IMR-90 (cell line): ENCODE measurements around the gene UBR4. TPM values are rescaled to one million over a fixed set of nuclear protein-coding genes. Genes with fewer than 3 reads are reported as not detected.

ENCODE experiments used
- ATAC-seq: fragments of 200-7000 bp; cut with Tn5 transposase; 2 replicates; pipeline ENCODE4 v1.9.1; 2020; ENCODE audit warnings: low read depth, mild to moderate bottlenecking, moderate library complexity
- BruUV-seq: library from RNA; stranded (reverse); fragments of 400-500 nt; replicated peaks from 2 replicates; lab custom pipeline; 2021; lab: Mats Ljungman, UMichigan
- CTCF ChIA-PET: fragments of 300-600 bp; formaldehyde crosslinking; extraction: SDS; loops from one replicate; lab custom pipeline; 2021; ENCODE audit warnings: antibody characterized with exemption; lab: Yijun Ruan, JAX
- POLR2A ChIA-PET: fragments of 300-600 bp; sonication (Branson Sonifier 250); formaldehyde crosslinking; loops from one replicate; lab custom pipeline; 2022; ENCODE audit warnings: antibody characterized with exemption; ENCODE audit not compliant: unreplicated experiment; lab: Charles Lee
- DNase-seq: peaks from one replicate; pipeline ENCODE4 v3.0.0; 2013
- H2AFZ ChIP-seq: replicated peaks from 2 replicates; pipeline ENCODE3; 2013; ENCODE audit warnings: low read length, mild to moderate bottlenecking; ENCODE audit not compliant: poor library complexity
- H2AK5ac ChIP-seq: 2 replicates; pipeline ENCODE4 v1.6.1; 2013; ENCODE audit warnings: low read depth, low read length, inconsistent platforms
- H2AK9ac ChIP-seq: replicated peaks from 2 replicates; pipeline ENCODE3; 2013; ENCODE audit warnings: mild to moderate bottlenecking, low read depth, low read length, moderate library complexity; ENCODE audit not compliant: poor library complexity
- H2BK120ac ChIP-seq: 2 replicates; pipeline ENCODE4 v1.6.1; 2013; ENCODE audit warnings: low read depth, low read length, inconsistent platforms
- H2BK15ac ChIP-seq: 3 replicates; pipeline ENCODE4 v1.6.1; 2013; ENCODE audit warnings: low read depth, low read length, inconsistent platforms
- H2BK20ac ChIP-seq: 2 replicates; pipeline ENCODE4 v1.6.1; 2013; ENCODE audit warnings: low read depth, mild to moderate bottlenecking, inconsistent platforms, low read length, moderate library complexity
- H2BK5ac ChIP-seq: 2 replicates; pipeline ENCODE4 v1.6.1; 2013; ENCODE audit warnings: mild to moderate bottlenecking, low read depth, low read length, inconsistent platforms; ENCODE audit not compliant: poor library complexity, severe bottlenecking
- H3K14ac ChIP-seq: replicated peaks from 2 replicates; pipeline ENCODE4 v1.6.1; 2013; ENCODE audit warnings: low read depth, low read length, inconsistent platforms
- H3K18ac ChIP-seq: 2 replicates; pipeline ENCODE4 v1.6.1; 2013; ENCODE audit warnings: low read depth, low read length, control low read depth
- H3K23ac ChIP-seq: 2 replicates; pipeline ENCODE4 v1.6.1; 2013; ENCODE audit warnings: low read depth, low read length, inconsistent platforms
- H3K27ac ChIP-seq: 2 replicates; pipeline ENCODE4 v1.5.1; 2013; ENCODE audit warnings: mild to moderate bottlenecking, control low read depth, low read length; ENCODE audit not compliant: insufficient read depth
- H3K27me3 ChIP-seq: 2 replicates; pipeline ENCODE4 v1.6.1; 2013; ENCODE audit warnings: low read length; ENCODE audit not compliant: control insufficient read depth, insufficient read depth
- H3K36me3 ChIP-seq: 2 replicates; pipeline ENCODE4 v1.6.1; 2013; ENCODE audit warnings: low read length, mixed read lengths; ENCODE audit not compliant: control insufficient read depth, insufficient read depth
- H3K4ac ChIP-seq: 2 replicates; pipeline ENCODE4 v1.6.1; 2013; ENCODE audit warnings: low read depth, low read length, inconsistent platforms
- H3K4me1 ChIP-seq: 2 replicates; pipeline ENCODE4 v1.6.1; 2013; ENCODE audit warnings: low read length, mixed read lengths; ENCODE audit not compliant: control insufficient read depth, insufficient read depth
- H3K4me2 ChIP-seq: 2 replicates; pipeline ENCODE4 v1.6.1; 2013; ENCODE audit warnings: low read depth, mild to moderate bottlenecking, control low read depth, low read length, moderate library complexity
- H3K4me3 ChIP-seq: 2 replicates; pipeline ENCODE4 v1.5.1; 2013; ENCODE audit warnings: low read depth, mild to moderate bottlenecking, control low read depth, low read length, moderate library complexity; ENCODE audit not compliant: insufficient read depth
- H3K56ac ChIP-seq: 2 replicates; pipeline ENCODE4 v1.6.1; 2013; ENCODE audit warnings: low read length, inconsistent platforms; ENCODE audit not compliant: insufficient read depth; ENCODE audit errors: extremely low read depth
- H3K79me1 ChIP-seq, 2 experiments: 2 replicates each; pipeline ENCODE4 v1.6.1; 2013; ENCODE audit warnings: low read length in 2 of 2, inconsistent platforms in 1 of 2, low read depth in 1 of 2
- H3K9ac ChIP-seq: 2 replicates; pipeline ENCODE4 v1.6.1; 2013; ENCODE audit warnings: low read depth, low read length, control low read depth
- H3K9me1 ChIP-seq: 2 replicates; pipeline ENCODE4 v1.6.1; 2013; ENCODE audit warnings: low read length, inconsistent platforms; ENCODE audit not compliant: insufficient read depth
- H3K9me3 ChIP-seq: 2 replicates; pipeline ENCODE4 v1.6.1; 2013; ENCODE audit warnings: low read length; ENCODE audit not compliant: control insufficient read depth, insufficient read depth
- H4K20me1 ChIP-seq: 2 replicates; pipeline ENCODE4 v1.6.1; 2013; ENCODE audit warnings: low read length, inconsistent platforms; ENCODE audit not compliant: insufficient read depth
- H4K5ac ChIP-seq: 2 replicates; pipeline ENCODE4 v1.6.1; 2013; ENCODE audit warnings: mild to moderate bottlenecking, low read depth, low read length, control low read depth
- H4K8ac ChIP-seq, 2 experiments: 2 replicates each; pipeline ENCODE4 v1.6.1; 2013; ENCODE audit warnings: low read depth in 2 of 2, low read length in 2 of 2, control low read depth in 1 of 2, inconsistent platforms in 1 of 2
- H4K91ac ChIP-seq: 2 replicates; pipeline ENCODE4 v1.6.1; 2013; ENCODE audit warnings: low read depth, low read length, inconsistent platforms; ENCODE audit not compliant: insufficient read depth
- CEBPB ChIP-seq: IDR thresholded peaks from 2 replicates; pipeline ENCODE4 v1.6.1; 2012; ENCODE audit warnings: low read depth, low read length, improper control_type of control experiment
- CHD1 ChIP-seq: IDR thresholded peaks from 2 replicates; pipeline ENCODE4 v1.6.1; 2012; ENCODE audit warnings: low read depth, low read length, improper control_type of control experiment
- FOS ChIP-seq: fragments of 150-350 bp; IDR thresholded peaks from 2 replicates; pipeline ENCODE4 v1.6.1; 2016; ENCODE audit warnings: low read depth, low read length
- MAFK ChIP-seq: IDR thresholded peaks from 2 replicates; pipeline ENCODE4 v1.6.1; 2012; ENCODE audit warnings: low read depth, low read length, improper control_type of control experiment
- POLR2A ChIP-seq: IDR thresholded peaks from 2 replicates; pipeline ENCODE4 v1.6.1; 2012; ENCODE audit warnings: mild to moderate bottlenecking, low read depth, low read length
- WGBS, 2 experiments: methylation state at CpG; one replicate each; pipeline versions ENCODE4 v1.1.5 to v1.1.7; 2013; ENCODE audit warnings: missing lambda C conversion rate in 2 of 2; ENCODE audit not compliant: insufficient read length in 1 of 2; ENCODE audit errors: extremely low coverage in 2 of 2; 5-methylcytosine and 5-hydroxymethylcytosine counted together
- dilution Hi-C: fragments of 300-500 bp; cut with HindIII; formaldehyde crosslinking; loops from one replicate; pipeline ENCODE4 v1.14.3; 2018; ENCODE audit warnings: low sequenced_read_pairs; ENCODE audit not compliant: unreplicated experiment
- in situ Hi-C: fragments of 300-500 bp; cut with MboI; formaldehyde crosslinking; loops from 3 replicates; pipeline ENCODE4 v1.14.3; 2019; ENCODE audit warnings: low sequenced_read_pairs, inconsistent platforms, mixed read lengths
- intact Hi-C: fragments of 100-400 bp; cut with micrococcal nuclease; formaldehyde crosslinking; loops from 2 replicates; pipeline ENCODE4 v1.10.0; 2022
- polyA plus RNA-seq, 3 experiments: library from polyadenylated mRNA; depleted of rRNA; stranded (reverse); fragments of >200 nt; gene quantifications; 2 replicates each; pipeline ENCODE4 v1.2.3, GENCODE V29; 2012; ENCODE audit warnings: low replicate concordance in 1 of 3
- total RNA-seq: library from RNA; depleted of rRNA; stranded (reverse); fragments of >200 nt; gene quantifications from 2 replicates; pipeline ENCODE4 v1.2.3, GENCODE V29; 2012

UBR4 gene
- total and polyA plus RNA-seq, 2 of the 4 experiments (the other 2 are of a cell fraction): 87.8 to 121 TPM

DNA sequence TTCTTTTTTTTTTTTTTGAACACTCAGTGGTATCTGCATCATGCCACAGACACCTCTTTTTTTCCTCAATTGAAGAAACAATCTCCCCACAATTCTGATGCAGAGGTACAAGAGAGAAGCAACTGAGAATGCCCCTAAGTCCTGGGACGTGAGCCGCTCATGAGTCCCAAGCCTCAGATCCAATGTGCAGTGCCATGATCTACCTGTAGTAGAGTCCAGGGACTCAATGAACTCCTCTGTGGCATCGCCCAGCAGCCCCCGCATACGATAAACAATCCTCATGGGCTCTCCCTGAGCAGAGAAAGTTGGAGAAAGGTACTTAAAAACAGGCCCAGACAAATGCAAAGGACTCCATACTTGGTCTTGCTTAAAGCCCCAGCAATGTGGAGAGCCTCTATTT is 113.1 kb downstream of the UBR4 start:
- Histone ChIP-seq H3K18ac (no peak overlapping the region), H3K14ac (no peak overlapping the region), H2BK5ac (no peak overlapping the region), H3K4ac (no peak overlapping the region), H3K36me3 (peaks cover 81% of the 10 kb centered on the region), H4K5ac (no peak overlapping the region), H4K20me1 (peaks cover 17% of the 10 kb centered on the region), H2AFZ (no peak overlapping the region), H2AK9ac (no peak overlapping the region), H3K56ac (no peak overlapping the region), H4K91ac (no peak overlapping the region), H2BK120ac (no peak overlapping the region), H3K4me2 (no peak overlapping the region), H3K9me3 (no peaks in the 10 kb centered on the region), H3K27me3 (no peaks in the 10 kb centered on the region), H3K9me1 (no peaks in the 10 kb centered on the region; the same call in 1 of the 2 replicates), H3K4me3 (no peak overlapping the region), H2BK20ac (no peak overlapping the region), H3K27ac (no peak overlapping the region), H4K8ac (no peak overlapping the region), H3K79me1 (peaks cover 36 to 50% of the 10 kb centered on the region in 2 experiments), H2AK5ac (no peak overlapping the region), H3K4me1 (peaks cover 9% of the 10 kb centered on the region), H3K23ac (no peak overlapping the region), H3K9ac (no peak overlapping the region), H2BK15ac (no peak overlapping the region)
- intact Hi-C loops (loop anchor here (1.0 to 10.0 kb wide), 2 partner anchors 190 to 502 kb away; no protein-coding TSS in a partner anchor), in situ Hi-C loops (no loop called here), dilution Hi-C loops (no loop called here)
- BruUV-seq: no TSS peak
- POLR2A ChIA-PET: no interaction called here
- TF ChIP-seq FOS (no peak), CHD1 (no peak), CEBPB (no peak), MAFK (no peak), POLR2A (no peak)
- CTCF ChIA-PET: interaction anchor here (0.6 to 1.6 kb wide), 6 partner anchors 12 to 608 kb away, joined by 3 to 10 read pairs (median 4); no protein-coding TSS in a partner anchor
- no peak for ATAC-seq
- DNase-seq: no peak
- 90% methylated on average over 2 of the region's 5 CpGs; no CpG with 5 or more reads in 1 of the 2 experiments for WGBS, 2 experiments
